Gastrocnemius medialis (tissue), 4 donors: ENCODE data around the gene ENTREP1.

Experiments used
- POLR2A ChIP-seq, 2 donors: fragments of 450-650 bp; IDR thresholded peaks; one replicate each; pipeline ENCODE4 v1.6.1; 2017; ENCODE audit warnings: antibody characterized with exemption in 2 of 2, mild to moderate bottlenecking in 2 of 2, moderate library complexity in 2 of 2
- TF ChIP-seq, protein P1 (sequence below), 5 experiments: fragments of 450-650 bp in 3 of 5; fragments of 200-600 bp in 2 of 5; sonication (generic) in 2 of 5; IDR thresholded peaks in 4 of 5; conservative IDR thresholded peaks in 1 of 5; 1 replicate in 4 of 5; 2 replicates in 1 of 5; pipeline ENCODE4 v1.5.1; 2016 to 2019; ENCODE audit warnings: antibody characterized with exemption in 5 of 5, mild to moderate bottlenecking in 3 of 5, moderate library complexity in 3 of 5

DNA sequence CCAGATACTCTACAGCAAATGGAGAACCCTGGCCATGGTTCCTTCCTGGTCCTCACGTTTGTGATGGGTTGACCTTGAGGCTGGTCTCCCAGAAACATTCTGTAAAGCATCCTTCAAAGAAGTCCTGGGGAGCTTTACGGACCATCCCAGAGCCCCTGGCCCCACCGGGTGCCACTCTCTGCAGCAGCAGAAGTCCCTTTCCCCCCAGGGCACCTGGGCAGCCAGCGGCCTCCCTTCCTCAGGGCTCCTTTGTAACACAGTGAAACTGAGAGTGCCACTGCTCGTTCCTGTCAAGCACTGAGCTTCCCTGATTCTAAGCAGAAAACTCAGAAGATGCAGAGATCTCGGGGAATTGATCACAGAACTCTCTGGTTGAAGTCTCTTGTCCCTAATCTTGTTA, 104.3 kb downstream of the ENTREP1 start:
- TF ChIP-seq, protein P1, sequence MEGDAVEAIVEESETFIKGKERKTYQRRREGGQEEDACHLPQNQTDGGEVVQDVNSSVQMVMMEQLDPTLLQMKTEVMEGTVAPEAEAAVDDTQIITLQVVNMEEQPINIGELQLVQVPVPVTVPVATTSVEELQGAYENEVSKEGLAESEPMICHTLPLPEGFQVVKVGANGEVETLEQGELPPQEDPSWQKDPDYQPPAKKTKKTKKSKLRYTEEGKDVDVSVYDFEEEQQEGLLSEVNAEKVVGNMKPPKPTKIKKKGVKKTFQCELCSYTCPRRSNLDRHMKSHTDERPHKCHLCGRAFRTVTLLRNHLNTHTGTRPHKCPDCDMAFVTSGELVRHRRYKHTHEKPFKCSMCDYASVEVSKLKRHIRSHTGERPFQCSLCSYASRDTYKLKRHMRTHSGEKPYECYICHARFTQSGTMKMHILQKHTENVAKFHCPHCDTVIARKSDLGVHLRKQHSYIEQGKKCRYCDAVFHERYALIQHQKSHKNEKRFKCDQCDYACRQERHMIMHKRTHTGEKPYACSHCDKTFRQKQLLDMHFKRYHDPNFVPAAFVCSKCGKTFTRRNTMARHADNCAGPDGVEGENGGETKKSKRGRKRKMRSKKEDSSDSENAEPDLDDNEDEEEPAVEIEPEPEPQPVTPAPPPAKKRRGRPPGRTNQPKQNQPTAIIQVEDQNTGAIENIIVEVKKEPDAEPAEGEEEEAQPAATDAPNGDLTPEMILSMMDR (IDR thresholded peaks at IDR 0.05 in 4 of 5, conservative IDR thresholded peaks at IDR 0.05 in 1 of 5): no peak
- TF ChIP-seq POLR2A (IDR thresholded peaks at IDR 0.05): no peak
